Skeletal muscle satellite cell (primary cell): Measurements from ENCODE around the gene WDR64.
A peak's percentile ranks its signal among the peaks of the same experiment; 100 is the strongest.
"Not testable (repeated sequence)": the region's sequence is repeated elsewhere in the genome, so short reads cannot be mapped to it uniquely, and the experiment has no call there.

Experiments
- H3K27me3 ChIP-seq: 2 replicates; pipeline ENCODE4 v1.7.0; 2013; ENCODE audit warnings: low read length; ENCODE audit not compliant: control insufficient read depth, insufficient read depth
- H3K36me3 ChIP-seq: 2 replicates; pipeline ENCODE4 v1.7.0; 2013; ENCODE audit warnings: mild to moderate bottlenecking, control low read depth, low read length; ENCODE audit not compliant: insufficient read depth
- H3K4me1 ChIP-seq: 2 replicates; pipeline ENCODE4 v1.7.0; 2013; ENCODE audit warnings: low read length; ENCODE audit not compliant: control insufficient read depth, insufficient read depth
- H3K4me2 ChIP-seq: 2 replicates; pipeline ENCODE4 v1.7.0; 2013; ENCODE audit warnings: mild to moderate bottlenecking, low read length
- H3K4me3 ChIP-seq: 2 replicates; pipeline ENCODE4 v1.7.0; 2013; ENCODE audit warnings: low read length
- H3K9ac ChIP-seq: 2 replicates; pipeline ENCODE4 v1.7.0; 2013; ENCODE audit warnings: mild to moderate bottlenecking, low read depth, low read length, moderate library complexity
- H3K9me3 ChIP-seq: replicated peaks from 2 replicates; pipeline ENCODE4 v1.7.0; 2013; ENCODE audit warnings: mild to moderate bottlenecking, control low read depth, low read length

Gene WDR64

DNA sequence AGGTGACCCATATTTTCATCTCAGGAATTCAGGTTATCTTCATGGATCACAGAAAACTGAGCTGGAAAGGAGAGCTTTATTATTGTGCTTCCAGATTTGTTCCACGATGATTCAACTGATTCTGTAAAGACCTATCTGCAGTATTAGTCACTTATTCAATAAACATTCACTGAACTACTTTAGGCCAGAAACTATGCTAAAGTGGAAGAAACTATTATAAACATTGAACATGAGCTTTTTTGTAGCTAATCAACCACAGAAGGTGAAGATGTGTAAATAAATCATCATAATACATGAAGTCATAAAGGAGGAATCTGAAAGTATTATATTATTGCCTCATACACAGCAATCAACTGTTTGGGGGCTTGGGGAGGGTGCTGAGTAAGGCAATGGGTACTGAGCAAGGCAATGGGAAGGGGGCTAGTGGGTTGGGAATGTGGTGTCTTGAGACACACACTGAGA lies 165.3 kb downstream of the WDR64 start:
- Histone ChIP-seq H3K36me3 (no peaks in the 10 kb centered on the region), H3K9me3 (no peaks in the 10 kb centered on the region), H3K9ac (no peak overlapping the region), H3K4me2 (peak overlapping the region; percentile 32), H3K4me3 (no peak overlapping the region), H3K4me1 (peaks cover 18% of the 10 kb centered on the region), H3K27me3 (no peaks in the 10 kb centered on the region)

DNA sequence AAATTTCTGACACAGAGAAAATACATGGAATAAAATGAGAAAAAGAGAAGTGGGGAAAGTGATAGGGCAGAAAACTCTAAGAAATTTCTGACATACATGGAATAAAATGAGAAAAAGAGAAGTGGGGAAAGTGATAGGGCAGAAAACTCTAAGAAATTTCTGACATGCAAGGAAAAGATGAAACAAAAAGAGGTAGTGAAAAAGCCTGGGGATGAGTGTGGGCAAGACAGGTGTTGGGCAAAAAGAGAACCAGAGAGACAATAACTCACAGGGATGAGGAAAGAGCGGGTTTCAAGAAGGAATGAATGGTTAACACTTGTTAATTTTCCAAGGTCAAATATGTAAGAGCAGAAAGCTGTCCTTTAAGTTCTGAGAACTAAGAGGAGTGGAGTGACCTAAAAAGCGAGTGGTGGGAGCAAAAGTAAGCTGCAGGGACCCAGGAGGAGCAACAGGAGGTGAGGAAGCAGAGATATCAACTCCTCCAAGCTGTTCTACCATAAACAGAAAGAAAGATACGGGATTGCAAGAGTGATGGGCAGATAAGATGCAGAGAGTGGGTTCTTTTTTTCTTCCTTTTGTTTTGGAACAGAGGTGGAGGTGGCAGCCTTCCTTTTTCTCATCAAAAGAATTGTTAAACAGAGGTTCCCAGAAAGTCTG lies 166.0 kb downstream of the WDR64 start:
- Histone ChIP-seq H3K27me3 (no peaks in the 10 kb centered on the region), H3K9ac (no peak overlapping the region)

DNA sequence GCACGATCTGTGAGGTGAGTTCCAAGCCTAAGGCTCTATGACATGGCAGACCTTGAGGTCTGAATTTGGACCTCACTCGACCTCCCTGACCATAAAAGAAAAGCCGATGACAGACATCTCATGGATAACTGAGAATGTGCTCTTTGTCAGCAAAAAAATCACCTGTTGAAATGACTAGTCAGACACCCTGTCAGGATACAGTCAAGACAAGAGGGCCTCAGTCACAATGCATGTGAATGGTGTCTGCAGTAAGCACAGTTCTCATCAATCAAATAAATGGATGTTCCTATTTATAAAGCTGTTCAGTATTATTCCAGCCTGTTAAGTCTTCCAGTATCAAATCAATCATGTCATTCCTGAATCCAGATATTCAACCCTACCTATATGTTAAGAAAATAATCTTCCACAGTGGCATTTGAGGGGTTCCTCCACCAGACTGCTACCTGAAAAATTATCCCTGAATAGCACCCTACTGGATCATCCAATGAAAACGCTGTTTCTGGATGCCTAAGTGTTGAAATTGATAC lies 167.3 kb downstream of the WDR64 start:
- no peak overlapping the region for H3K4me3 ChIP-seq
- H3K27me3 ChIP-seq, result no peaks in the 10 kb centered on the region
- no peak overlapping the region for H3K9ac ChIP-seq
- peaks cover 15% of the 10 kb centered on the region for H3K4me1 ChIP-seq
- no peaks in the 10 kb centered on the region for H3K36me3 ChIP-seq
- no peaks in the 10 kb centered on the region for H3K9me3 ChIP-seq
- no peak overlapping the region for H3K4me2 ChIP-seq

More for the DNA sequence above, 166.0 kb downstream of the WDR64 start:
- Histone ChIP-seq H3K4me2 (no peak overlapping the region), H3K4me3 (no peak overlapping the region), H3K4me1 (peaks cover 18% of the 10 kb centered on the region), H3K9me3 (no peaks in the 10 kb centered on the region), H3K36me3 (no peaks in the 10 kb centered on the region)

DNA sequence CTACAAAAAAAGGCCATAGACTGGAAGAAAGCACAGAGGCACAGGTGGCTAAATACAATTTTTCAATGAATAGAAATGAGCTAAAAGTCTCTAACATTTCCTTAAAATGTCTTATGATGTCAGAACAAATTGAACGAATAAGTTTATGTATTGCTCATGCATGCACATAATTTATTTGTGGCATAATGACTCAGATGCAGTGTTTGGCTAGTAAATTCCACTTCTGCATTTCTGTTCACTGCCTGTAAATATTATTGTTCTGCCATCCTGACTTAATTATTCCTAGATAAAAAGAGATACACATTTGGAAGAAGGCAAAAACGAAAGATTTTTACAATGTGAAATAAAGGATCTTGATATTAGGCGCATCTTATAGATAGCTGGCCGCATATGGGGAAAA lies 169.3 kb downstream of the WDR64 start:
- no peak overlapping the region for H3K4me2 ChIP-seq
- H3K27me3 ChIP-seq, result no peaks in the 10 kb centered on the region
- H3K4me1 ChIP-seq, result peaks cover 15% of the 10 kb centered on the region
- H3K9ac ChIP-seq, result no peak overlapping the region
- no peak overlapping the region for H3K4me3 ChIP-seq
- no peaks in the 10 kb centered on the region for H3K36me3 ChIP-seq
- H3K9me3 ChIP-seq, result no peaks in the 10 kb centered on the region

DNA sequence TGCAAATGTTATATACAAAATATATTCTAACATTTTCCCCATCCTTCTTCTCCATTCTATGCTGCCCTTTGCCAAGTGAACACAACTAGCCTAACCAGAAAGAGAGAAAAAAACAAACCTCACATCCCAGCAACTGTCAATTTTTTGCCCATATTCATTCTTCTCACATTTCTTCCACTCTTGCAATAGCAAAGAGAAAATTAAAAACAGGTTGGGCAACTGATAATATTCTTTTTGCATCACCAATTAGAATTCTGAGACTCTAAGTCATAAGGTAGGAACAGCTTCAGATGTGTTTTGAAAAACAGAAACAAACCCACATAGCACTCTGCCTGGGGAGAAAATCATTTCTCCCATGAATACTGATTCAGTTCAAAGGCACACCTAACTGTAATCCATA lies 170.8 kb downstream of the WDR64 start:
- no peak overlapping the region for H3K9ac ChIP-seq
- H3K36me3 ChIP-seq, result no peaks in the 10 kb centered on the region
- no peak overlapping the region for H3K4me2 ChIP-seq
- no peaks in the 10 kb centered on the region for H3K27me3 ChIP-seq
- peaks cover 5% of the 10 kb centered on the region for H3K4me1 ChIP-seq
- H3K9me3 ChIP-seq, result no peaks in the 10 kb centered on the region
- no peak overlapping the region for H3K4me3 ChIP-seq

DNA sequence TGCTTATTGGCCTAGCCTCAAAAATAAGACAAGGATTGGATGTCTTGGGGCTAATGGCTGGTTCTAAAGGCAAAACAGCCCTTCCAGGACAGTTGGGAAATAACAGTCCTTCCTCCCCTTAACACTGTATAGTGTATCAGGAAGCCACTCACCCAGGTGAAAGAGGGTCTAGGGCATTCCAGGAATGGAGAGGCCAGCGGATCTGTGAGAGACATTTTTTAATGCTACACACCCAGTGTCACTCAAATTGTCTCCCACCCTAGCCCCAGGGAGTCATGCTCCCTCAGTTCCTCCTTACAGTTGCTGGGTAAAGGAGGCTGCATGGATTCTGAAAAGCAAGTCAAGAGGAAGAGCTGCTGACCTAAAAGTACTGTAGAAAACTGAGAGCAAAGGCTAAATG lies 171.8 kb downstream of the WDR64 start:
- Histone ChIP-seq H3K36me3 (no peaks in the 10 kb centered on the region), H3K4me2 (no peak overlapping the region), H3K9me3 (no peaks in the 10 kb centered on the region), H3K4me3 (no peak overlapping the region), H3K4me1 (peaks cover 14% of the 10 kb centered on the region), H3K9ac (no peak overlapping the region), H3K27me3 (no peaks in the 10 kb centered on the region)

DNA sequence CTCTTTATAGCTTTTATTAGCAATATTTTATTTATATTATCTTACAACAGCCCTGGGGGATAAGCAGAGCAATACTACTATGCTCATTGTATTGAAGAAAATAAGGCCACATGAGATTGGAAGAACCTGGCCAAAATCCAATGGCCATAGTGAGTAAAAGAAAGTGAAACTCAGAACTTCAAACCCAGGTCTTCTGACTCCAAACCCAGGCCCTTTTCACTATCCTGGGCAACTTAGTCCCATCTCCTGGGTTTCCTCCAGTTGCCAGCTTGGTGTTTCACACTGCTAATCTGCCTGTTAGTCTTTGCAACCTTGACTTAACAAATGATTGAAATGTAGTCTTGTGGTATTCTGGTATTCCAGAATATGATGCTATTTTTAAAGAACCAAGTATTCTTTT lies 173.5 kb downstream of the WDR64 start:
- Histone ChIP-seq H3K27me3 (no peaks in the 10 kb centered on the region), H3K4me1 (peaks cover 14% of the 10 kb centered on the region), H3K9ac (no peak overlapping the region), H3K4me2 (no peak overlapping the region), H3K9me3 (no peaks in the 10 kb centered on the region), H3K4me3 (no peak overlapping the region), H3K36me3 (no peaks in the 10 kb centered on the region)

DNA sequence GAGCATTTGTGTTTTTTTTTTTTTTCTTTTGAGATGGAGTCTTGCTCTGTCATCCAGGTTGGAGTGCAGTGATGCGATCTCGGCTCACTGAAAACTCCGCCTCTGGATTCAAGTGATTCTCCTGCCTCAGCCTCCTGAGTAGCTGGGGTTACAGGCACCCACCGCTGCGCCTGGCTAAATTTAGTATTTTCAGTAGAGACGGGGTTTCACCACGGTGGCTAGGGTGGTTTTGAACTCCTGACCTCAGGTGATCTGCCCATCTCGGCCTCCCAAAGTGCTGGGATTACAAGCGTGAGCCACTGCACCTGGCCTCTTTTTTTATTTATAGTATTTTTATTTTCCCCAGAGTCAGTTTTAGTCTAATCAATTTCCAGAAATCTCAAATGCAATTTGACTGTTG lies 174.5 kb downstream of the WDR64 start:
- H3K4me2 ChIP-seq, H3K36me3 ChIP-seq, H3K4me3 ChIP-seq, H3K9ac ChIP-seq, H3K9me3 ChIP-seq, H3K27me3 ChIP-seq: not testable (repeated sequence)
- H3K4me1 ChIP-seq, result peaks cover 12% of the 10 kb centered on the region

DNA sequence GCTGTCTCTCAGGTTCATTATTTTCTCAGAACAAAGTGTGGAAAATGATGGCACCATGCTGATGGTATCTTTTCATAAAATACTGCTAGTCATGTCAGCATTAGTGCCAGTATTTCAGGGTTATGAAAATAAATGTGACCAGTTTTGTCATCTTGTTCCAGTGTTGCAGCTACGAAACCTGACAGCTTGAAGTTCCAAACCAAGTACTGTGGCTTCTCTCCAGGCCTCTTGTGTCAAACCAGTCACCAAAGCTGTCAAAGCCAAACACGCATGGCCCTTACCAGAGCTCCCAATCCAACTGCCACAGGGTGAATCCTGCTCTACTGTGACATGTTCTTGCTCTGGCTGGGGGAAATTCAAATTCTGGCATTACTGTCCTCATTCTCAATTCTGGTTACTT lies 175.2 kb downstream of the WDR64 start:
- no peaks in the 10 kb centered on the region for H3K27me3 ChIP-seq
- no peak overlapping the region for H3K4me2 ChIP-seq
- H3K9ac ChIP-seq, result no peak overlapping the region
- peaks cover 9% of the 10 kb centered on the region for H3K4me1 ChIP-seq
- H3K36me3 ChIP-seq, result no peaks in the 10 kb centered on the region
- no peak overlapping the region for H3K4me3 ChIP-seq
- no peaks in the 10 kb centered on the region for H3K9me3 ChIP-seq

DNA sequence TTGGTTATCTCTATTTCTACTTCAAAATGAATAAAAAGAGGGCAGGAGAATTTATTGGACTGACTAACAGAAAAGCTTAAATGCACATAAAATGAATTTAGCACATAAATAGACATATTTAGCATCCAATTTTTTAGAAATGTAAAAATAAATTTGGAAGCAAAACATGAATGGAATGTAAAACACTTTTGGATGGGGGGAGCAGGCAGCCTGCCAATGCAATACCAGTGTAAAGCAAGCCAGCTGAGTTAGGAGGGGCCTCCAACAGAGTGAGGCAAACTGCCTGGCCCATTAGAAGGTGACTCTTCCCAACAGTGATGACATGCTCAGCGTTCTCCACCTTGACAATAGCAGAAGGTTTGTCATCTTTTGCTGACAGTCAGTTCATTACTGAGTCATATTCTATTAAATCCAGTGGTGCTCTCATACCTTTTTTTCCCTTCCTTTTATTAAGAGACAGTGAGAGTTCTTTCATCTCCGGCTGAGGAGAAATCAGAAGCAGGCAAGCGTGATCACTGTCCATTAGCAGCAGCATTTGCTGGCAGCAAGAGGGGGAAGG lies 176.5 kb downstream of the WDR64 start:
- Histone ChIP-seq H3K36me3 (no peaks in the 10 kb centered on the region), H3K4me1 (peaks cover 9% of the 10 kb centered on the region), H3K9ac (no peak overlapping the region), H3K9me3 (no peaks in the 10 kb centered on the region), H3K4me3 (no peak overlapping the region), H3K27me3 (no peaks in the 10 kb centered on the region), H3K4me2 (no peak overlapping the region)

DNA sequence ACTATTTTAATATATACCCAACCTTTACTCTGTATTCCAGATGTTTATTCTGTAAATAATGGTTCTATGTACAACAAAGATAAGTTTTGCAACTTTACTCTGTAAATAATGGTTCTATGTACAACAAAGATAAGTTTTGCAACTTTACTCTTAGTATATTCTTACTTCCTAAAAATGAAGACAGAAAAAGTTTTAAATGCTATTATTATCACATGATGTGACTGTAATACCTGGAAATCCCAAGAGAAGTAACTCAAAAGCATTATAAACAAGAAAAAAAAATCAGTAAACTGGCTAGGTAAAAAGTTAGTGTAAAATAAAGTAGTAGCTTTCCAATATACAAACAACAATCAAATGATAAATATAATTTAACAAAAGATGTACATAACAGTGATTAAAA lies 177.4 kb downstream of the WDR64 start:
- no peaks in the 10 kb centered on the region for H3K9me3 ChIP-seq
- peaks cover 9% of the 10 kb centered on the region for H3K4me1 ChIP-seq
- no peak overlapping the region for H3K4me3 ChIP-seq
- H3K27me3 ChIP-seq, result no peaks in the 10 kb centered on the region
- H3K9ac ChIP-seq, result no peak overlapping the region
- no peak overlapping the region for H3K4me2 ChIP-seq
- H3K36me3 ChIP-seq, result no peaks in the 10 kb centered on the region
